NCI-H1436 (cell line): ENCODE measurements around the gene ZNF570.

Source experiments
- DNase-seq: peaks from one replicate; lab custom pipeline; 2025; lab: John Stamatoyannopoulos, UW

ZNF570 gene

DNA sequence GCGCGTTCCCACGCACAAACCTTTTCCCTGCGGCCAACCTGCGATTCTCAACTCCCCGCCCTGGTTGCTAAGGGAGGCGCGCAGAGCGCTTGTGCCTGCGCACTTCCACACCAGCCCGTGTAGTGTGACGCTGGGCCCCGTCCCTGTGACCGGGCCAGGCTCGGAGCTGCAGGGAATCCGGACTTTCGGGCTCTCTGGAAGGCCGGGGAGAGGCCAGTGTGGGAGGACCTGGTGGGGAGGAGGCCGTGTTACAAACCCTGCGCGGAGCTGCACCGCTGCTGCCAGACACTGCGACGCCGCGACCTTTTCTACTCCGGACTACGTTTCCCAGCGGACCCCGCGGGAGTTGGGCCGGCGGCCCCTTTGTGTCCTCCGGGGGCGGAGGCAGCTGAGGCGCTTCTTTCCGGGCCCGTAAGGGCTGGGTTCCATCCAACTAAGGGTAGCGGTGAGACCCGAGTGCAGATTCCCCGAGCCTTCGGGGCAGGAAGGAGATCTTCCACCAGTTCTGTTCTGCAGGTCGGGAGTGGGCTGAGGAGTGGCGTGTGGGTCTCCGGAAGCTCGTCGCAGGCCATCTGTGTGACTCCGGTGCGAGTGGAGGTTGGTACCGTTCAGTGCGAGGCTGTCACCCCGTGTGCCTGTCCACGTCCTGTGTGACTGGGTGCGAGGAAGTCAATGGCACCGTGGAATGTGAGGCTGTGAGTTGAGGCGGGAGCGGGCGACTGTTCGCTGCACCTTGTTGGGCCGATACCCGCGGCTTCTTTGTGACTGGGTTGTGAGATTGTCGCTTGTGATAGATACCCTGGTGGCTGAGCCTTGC, at the start of gene ZNF570:
TSS of gene ZNF570 (plus strand) at position 396 of the 817 bp plus-strand sequence. CDS start 999 bp downstream, outside the sequence.
- peak; percentile 81 for DNase-seq

DNA sequence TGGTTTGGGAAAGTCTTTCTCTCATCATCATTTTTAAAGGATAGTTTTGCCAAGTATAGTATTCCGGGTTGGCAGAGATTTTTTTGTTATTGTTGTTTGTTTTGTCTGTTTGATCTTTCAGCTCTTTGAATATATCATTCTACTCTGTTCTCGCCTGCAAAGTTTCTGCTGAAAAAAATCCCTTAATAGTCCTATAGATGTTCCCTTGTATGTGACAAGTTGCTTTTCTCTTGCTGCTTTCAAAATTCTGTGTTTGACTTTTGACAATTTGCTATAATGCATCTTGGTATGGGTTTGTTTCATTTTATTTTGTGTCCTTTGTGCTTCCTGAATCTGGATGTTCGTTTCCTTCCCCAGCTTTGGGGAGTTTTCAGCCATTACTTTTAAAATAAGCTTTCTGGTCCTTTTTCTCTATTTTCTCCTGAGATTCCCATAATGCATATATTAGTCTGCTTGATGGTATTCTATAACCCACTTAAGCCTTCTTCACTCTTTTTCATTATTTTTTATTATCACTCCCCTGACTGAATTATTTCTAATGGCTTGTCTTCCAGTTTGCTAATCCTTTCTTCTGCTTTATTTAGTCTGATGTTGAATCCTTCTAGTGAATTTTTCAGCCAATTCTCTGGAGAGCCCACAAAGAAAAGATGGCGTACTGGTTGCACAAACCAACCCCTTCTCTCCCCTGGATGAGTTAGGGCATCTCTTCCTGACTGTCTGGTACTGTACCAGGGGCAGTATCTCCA, 16.5 kb upstream of the ZNF570 start:
- no peak for DNase-seq

DNA sequence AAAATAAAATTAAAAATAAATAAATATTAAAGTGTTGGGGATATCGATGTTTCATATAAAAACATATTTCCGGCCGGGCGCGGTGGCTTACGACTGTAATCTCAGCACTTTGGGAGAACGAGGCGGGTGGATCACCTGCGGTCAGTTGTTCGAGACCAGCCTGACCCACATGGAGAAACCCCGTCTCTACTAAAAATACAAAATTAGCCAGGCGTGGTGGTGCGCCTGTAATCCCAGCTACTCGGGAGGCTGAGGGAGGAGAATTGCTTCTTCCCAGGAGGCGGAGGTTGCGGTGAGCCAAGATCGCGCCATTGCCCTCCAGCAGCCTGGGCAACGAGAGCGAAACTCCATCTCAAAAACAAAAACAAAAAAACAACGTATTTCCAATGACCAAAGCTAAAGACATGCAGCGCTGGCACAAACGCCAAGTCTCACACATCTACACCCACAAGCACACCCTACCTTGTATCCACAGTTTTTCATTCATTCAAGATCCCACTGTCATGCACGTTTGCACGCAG, 2.8 kb upstream of the ZNF570 start:
- no peak for DNase-seq

DNA sequence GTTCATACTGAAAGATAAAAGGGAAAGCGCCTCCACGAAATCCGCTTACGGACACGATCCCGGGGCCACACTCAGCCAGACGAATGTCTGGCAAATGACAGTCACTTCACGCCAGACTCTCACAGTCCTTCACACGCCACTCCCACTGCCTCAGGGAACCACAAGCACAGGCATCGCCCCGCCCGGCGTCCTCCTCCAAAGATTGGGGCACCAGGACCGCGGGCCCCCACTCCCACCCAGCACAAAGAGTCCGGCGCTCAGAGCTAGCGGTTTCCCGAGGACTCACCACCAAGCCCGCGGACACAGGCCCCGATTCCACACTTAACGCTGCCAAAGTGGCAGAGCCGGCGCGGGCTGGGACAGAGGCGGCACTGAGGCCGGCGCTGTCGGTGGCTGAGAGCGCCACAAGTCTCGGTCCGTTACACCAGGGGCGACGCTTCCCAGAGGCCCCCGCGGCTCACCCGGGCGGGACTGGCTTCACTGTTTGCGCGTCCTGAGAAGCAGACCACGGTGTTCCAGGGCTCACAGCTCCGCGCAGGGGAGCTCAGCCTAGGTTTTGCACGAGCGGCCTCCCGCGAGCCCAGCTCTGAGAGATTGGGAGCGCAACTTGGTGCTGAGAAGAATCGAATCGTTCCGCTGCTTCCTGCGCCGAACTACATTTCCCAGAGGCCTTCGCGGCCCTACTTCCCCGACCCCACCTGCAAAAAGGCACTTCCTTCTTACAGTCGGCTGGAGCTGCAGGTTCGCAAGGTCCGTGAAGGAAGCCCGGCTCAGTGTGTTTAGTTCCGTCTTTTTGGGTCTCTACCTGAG, 2.2 kb upstream of the ZNF570 start, which contains the start of gene ZNF569:
TSS of gene ZNF569 (minus strand) at position 647 of the 810 bp plus-strand sequence. CDS start 22,523 bp downstream, outside the sequence.
- DNase-seq: peak; percentile 84

DNA sequence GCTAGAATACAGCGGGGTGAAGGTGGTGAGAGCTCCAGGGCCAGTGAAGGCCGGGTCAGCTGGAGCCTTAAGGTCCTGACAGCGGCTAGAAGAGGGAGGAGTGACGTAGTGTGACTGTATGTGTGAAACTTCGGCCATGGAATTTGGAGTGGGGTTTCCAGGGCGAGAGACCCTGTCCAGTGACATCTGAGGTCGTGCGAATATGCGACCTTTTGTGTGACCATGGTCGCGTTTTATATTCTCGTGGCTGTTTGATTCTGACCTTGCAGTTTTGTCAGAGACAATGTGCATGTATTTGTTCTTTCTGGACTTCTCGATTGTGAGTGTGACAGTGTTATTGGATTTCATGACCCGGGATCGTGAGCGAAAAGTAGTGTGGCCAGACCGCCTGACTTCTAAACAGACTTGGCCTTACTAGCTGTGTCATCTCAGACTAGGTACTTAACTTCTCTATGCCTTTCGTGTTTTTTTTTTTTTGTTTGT, 1.5 kb upstream of the ZNF570 start:
- no peak for DNase-seq

DNA sequence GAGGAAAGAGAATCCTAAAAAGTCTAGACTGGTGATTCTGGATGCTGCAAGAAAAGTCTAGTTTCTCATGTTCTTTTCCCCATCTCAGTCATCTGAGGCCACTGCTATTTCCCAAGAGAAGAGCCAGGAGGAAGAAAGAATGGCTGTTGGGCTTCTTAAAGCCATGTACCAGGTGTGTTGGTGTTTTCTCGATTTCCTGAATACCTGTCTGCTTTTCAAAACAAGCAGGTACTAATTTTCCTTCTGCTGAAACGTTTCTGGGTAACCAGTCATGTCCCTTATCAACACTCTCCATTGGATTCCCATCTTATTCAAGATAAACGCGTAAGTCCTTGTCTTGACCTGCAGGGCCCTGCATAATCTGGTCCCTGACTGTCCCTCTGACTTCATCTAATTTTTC, 1.1 kb downstream of the ZNF570 start:
- no peak for DNase-seq

DNA sequence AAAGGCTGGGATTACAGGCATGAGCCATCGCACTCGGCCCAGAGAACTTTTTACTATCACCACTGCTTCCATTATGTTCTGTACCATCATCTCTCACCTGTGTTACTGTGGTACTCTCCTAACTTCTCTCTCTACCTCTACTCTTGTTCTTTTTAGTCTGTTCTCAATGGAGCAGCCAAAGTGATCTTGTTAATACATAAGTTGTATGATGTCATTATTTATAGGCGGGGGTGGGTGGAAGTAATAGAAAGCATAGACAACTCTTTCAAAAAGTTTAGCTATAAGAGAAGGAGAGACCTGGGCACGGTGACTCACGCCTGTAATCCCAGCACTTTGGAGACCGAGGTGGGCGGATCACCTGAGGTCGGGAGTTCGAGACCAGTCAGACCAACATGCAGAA, 3.0 kb downstream of the ZNF570 start:
- no peak for DNase-seq

DNA sequence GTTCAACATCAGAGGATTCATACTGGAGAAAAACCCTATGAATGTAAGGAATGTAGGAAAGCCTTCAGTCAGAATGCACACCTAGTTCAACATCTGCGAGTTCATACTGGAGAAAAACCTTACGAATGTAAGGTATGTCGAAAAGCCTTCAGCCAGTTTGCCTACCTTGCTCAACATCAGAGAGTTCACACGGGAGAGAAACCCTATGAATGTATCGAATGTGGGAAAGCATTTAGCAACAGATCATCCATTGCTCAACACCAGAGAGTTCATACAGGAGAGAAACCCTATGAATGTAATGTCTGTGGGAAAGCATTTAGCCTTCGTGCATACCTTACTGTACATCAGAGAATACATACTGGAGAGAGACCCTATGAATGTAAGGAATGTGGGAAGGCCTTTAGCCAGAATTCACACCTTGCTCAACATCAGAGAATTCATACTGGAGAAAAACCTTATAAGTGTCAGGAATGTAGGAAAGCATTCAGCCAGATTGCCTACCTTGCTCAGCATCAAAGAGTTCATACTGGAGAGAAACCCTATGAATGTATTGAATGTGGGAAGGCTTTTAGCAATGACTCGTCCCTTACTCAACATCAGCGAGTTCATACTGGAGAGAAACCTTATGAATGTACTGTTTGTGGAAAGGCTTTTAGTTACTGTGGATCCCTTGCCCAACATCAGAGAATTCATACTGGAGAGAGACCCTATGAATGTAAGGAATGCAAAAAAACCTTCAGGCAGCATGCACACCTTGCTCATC, 15.4 kb downstream of the ZNF570 start:
- DNase-seq: no peak

DNA sequence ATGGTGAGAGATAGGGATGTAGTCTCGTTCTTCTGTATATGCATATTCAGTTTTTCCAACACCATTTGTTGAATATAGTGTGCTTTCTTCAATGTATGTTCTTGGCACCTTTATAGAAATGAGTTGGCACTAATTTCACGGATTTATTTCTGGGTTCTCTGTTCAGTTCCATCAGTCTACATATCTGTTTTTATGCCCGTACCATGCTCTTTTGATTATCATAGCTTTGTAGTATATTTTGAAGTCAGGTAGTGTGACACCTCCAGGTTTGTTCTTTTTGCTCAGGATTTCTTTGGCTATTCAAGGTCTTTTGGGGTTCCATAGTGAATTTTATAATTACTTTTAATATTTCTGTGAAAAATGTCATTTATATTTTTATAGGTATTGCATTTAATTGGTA, 23.1 kb downstream of the ZNF570 start:
- no peak for DNase-seq

DNA sequence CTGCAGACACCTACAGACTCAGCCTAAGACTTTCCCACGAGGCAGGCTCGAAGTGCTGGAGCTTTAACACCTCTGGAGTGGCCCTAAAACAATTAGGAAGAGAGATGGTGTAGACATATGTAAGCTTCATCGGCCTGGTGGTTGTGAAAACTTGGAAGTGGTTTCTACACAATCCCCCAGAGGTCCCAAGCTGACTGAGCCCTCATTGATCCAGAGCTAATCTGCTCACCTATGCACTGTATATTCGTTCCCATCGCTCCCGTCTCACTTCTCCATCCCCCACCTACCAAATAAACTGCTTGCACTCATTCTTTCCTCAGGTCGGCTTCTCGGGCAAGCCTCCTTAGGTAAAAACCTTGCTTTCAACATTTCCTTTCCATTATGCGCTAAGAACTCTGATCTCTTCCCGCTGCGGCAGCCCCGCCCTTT, 36.8 kb downstream of the ZNF570 start:
- peak; percentile 48 for DNase-seq

DNA sequence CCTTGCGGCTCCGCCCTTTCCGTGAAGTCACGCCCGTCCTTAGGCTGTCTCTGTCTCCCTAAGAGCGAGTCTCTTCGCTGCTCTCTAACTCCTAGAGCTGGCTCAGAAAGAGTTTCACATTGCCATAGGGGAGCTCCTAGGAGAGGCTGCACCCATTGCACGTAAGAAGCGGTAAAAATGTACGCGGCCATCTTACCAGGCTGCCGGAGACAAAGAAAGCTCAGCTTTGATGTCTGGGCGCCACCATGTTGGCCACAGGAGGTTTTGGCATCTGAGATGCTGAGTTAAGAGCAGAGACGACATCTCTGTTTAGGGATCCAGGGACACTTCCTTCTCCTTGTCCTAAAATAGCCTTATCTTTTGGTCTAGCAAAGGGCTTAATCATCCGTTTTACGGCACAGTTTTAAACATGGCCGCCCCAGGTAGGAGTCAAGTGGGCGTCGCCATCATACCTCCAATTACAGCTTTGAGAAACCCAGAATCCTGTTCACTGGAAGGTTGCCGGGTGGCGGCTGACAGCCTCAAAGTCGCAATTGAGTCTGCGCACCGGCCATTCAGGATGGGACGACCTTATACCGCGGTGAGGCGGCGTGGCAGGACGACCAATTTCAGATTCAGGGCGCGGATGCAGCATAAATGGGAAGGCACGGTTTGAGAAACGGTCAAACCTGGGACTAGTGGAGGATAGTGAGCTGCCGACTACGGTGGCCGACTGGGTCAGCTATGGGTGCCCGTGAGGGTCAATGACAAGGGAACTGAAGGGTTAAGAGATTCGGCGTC, 37.4 kb downstream of the ZNF570 start, which contains the start of gene ZNF793:
TSS of gene ZNF793 (plus strand) at position 553 of the 780 bp plus-strand sequence. CDS start 16,501 bp downstream, outside the sequence.
- DNase-seq: peak; percentile 86

DNA sequence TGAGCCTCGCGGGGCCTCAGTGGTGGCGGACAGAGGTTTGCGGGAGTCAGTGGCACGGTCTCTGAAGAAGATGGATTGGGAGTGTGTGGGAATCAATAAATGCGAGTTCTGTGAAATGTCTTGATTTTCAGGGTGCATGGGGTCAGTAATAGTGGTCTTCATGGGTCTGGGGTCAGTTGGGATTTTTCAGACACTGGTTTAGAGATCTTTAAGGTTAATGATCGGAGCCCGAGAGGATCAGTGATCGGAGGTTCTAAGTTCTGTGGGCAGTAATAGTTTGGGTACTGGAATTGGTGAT, 38.0 kb downstream of the ZNF570 start:
- no peak for DNase-seq

DNA sequence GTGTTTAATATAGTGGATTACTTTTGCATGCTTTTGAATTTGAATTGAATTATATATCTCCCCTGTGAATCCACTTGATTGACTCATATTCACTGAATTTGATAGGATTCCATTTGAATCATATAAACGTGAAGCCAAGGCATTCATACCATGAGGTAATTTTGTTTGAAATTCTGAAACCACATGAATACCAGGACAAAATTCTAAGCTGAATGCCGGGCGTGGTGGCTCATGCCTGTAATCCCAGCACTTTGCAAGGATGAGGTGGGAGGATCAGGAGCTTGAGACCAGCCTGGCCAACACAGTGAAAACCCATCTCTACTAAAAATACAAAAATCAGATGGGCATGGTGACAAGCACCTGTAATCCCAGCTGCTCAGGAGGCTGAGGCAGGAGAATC, 42.0 kb downstream of the ZNF570 start:
- no peak for DNase-seq

DNA sequence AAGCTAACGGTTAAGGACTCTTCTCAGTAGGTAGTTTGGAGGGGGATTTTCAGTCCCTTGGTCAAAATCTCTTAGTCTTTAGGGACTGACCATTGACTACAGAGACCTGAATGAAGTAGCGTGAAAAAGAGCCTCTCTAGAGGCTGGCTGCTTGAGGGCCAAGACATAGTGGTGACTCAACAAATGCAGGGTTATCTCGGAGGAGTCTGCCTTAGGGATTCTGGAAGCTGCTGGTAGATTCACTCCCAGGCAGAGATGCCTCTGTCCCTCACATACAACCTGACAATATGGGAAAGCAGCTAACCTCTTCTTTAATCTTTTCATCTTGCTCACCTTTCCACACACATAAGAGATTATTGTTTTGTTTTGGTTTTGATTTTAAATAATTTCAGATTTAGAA, 42.7 kb downstream of the ZNF570 start:
- no peak for DNase-seq

DNA sequence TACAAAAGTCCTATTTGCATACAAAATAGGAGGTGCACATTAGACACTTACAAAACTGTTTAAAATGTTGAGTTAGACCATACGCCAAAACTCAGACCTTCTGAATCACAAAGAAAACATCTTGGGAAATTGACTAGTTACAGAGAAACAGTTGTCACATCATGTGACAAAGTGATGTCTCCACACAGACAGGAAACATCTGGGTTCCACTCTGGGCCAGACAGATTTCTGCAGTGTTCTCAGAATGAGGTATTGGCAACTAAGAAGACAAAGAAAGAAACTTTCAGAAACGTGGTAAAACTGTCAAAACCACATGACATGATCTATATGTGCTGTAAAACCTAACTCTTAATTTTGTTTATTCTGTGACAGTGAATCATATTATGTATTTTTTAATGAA, 44.2 kb downstream of the ZNF570 start:
- no peak for DNase-seq

DNA sequence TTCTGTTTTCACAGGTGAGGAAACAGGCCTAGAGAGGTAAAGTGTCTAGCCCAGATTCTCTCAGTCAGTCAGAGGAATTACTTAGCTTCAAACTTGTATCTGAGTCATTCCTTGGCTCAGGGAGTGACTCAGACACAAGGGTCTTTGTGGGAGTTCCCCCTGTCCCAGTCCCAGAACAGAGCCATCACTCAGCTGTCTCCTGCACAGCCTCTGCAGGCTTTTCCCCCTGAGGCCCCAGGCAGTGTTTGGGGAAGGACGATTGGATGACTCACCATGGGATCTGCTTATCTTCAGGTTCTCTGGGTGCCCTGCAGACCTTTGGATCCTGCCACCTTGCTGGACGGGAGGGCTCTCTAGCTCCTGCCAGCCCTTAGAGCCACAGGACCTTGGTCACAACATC, 50.7 kb downstream of the ZNF570 start:
- DNase-seq: no peak

DNA sequence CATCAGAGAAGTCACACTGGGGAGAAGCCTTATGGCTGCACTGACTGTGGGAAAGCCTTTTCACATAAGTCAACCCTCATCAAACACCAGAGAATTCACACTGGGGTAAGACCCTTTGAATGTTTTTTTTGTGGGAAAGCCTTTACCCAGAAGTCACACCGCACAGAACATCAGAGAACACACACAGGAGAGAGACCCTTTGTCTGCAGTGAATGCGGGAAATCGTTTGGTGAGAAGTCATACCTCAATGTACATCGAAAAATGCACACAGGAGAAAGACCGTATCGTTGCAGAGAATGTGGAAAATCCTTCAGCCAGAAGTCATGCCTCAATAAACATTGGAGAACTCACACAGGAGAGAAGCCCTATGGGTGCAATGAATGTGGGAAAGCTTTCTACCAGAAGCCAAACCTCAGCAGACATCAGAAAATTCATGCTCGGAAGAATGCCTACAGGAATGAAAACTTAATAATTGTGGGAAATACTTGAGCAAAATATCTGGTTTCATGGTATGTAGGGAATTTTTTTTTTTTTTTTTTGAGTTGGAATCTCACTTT, 68.3 kb downstream of the ZNF570 start:
- no peak for DNase-seq
